RKO (cell line): ENCODE data around the gene HS3ST5.

Experiments
- DNase-seq: peaks from one replicate; pipeline ENCODE4 v3.0.0-alpha.2; 2016; ENCODE audit warnings: low spot score

Gene HS3ST5

DNA sequence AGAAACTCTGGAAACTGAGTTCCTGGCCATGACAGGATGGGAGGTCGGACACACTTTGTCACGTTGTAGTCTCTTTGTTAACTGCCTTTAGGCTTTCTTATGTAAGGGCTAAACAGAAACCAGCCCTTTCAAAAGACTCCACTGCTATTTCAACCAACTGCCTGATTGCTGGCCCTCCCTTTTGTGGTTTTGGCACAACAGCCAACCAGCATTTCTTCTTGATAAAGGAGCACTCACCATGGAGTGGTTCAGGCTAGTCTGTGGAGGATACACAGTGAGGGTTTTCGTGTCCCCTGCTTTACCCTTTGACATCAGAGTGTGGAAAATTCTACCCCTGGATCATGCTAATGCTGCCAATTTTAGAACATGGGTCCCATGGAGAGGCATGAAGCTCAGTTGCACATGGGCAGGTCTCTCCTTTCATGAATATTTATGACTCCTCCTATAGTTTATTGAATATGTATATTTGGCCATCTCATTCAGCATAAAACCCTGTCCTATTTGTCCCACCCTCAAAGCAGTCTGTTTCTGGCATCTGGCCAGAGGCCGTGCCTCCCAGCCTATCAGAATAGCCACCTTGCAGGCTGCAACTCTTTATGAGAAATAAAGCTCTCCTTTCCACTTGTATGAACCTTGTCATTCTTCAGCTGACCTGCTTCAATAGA, 148.3 kb downstream of the HS3ST5 start:
- DNase-seq = no peak

DNA sequence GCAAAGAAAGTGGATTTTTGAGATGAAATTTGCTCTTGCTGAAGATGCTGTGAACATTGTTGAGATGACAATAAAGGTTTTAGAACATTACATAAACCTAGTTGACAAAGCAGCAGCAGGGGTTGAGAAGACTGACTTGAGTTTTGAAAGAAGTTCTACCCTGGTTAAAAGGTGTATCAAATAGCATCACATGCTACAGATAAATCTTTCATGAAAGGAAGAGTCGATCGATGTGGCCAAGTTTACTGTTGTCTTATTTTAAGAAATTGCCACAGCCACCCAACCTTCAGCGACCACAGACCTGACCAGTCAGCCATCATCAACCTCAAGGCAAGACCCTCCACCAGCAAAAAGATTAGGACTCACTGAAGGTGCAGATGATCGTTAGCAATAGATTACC, 155.3 kb downstream of the HS3ST5 start:
- no peak for DNase-seq

DNA sequence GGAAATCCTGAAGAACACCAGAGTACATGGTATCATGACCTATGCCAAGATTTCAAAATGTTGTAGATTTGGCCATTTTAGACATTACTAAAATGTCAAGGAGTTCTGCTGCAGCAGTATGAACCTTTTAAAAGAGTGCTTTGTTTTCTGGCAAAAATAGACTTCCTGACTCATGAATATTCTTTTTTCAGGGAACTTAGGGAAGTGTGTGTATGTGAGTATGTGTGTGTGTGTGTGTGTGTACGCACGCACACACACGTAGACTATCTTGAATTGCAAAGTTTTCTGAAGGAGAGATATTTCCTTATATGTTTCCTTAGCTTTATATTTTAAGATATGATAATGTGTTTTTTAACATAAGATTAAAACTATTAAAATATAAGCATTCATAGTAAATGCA, 161.2 kb downstream of the HS3ST5 start:
- no peak for DNase-seq

GRCh38 chr6:114179411-114179810, 163.4 kb downstream of the HS3ST5 start:
- no peak for DNase-seq

DNA sequence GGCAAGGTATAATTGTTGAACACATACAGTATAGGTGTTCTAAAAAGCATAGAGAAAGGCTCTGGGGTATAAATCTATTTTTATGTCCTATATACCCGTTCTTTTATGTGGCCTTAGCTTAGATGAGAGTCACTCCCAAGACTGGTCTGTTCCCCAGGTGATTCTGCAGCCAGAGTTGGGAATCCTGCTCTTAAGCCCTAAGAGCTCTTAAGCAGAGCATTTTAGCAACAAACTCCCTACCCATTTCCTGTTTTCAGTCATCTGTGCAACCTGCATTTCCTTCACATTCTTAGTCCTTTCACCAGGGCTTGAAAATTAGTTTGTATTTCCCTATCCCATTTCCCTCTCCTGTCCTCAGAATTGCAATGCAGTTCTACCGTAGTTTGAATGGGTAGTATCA, 166.1 kb downstream of the HS3ST5 start:
- no peak for DNase-seq

GRCh38 chr6:114172576-114173260, 170.1 kb downstream of the HS3ST5 start:
- no peak for DNase-seq

DNA sequence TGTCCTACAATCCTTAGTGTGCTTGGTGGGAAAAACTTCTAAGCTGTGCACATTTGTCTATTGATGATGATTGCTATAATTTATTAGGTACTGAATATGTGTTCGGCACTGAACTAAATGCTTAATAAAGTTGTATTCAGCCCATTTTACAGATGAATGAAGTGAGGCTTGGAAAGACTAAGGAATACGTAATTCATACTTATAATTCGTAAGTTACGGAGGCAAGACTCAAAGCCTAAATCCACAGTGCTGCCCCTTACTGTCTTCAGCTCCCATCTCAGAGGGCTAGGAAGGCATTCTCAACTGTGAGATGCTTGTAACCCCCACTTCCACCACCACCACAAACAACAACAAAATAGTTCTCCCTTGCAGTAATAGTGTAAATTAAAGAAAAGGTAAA, 171.3 kb downstream of the HS3ST5 start:
- no peak for DNase-seq

- no peak for DNase-seq
These were observed 171.8 kb downstream of the HS3ST5 start for GRCh38 chr6:114170958-114171387.

DNA sequence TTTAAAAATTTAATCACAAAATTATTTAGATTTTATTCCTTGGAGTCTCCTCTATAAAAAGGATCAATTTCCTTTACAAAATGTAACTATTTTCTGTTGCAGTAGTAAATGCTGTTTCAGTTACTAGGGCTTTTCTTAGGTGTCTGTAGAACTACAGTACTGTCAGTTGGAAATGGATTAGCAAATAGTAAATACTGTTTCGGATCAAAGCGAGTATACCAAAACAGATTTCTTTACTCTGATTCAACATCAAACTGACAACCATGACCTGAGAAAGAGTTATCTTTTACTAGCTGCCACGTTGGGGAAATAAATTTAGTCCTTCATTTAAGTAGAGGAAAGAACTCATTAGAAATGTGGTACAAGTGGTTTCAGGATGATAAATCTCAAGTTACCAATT, 172.5 kb downstream of the HS3ST5 start:
- no peak for DNase-seq

DNA sequence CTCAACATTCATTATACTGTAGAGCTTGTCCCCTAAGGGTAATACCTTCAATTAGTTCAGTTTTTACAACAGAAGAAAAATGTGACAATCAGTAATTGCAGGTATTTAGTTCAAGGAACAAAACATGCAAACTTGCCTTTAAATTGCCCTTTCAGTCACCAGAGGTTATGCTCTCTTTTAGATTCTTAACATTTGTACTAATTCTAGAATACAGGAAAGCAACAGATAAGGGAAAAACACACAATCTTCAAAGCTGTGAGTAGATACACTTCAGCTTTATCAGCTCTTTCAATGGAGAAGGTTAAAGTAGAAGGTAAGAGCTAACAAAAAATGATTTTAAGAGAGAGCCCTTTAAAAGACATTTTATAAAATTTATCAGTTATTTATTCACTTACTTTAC, 173.1 kb downstream of the HS3ST5 start:
- no peak for DNase-seq

DNA sequence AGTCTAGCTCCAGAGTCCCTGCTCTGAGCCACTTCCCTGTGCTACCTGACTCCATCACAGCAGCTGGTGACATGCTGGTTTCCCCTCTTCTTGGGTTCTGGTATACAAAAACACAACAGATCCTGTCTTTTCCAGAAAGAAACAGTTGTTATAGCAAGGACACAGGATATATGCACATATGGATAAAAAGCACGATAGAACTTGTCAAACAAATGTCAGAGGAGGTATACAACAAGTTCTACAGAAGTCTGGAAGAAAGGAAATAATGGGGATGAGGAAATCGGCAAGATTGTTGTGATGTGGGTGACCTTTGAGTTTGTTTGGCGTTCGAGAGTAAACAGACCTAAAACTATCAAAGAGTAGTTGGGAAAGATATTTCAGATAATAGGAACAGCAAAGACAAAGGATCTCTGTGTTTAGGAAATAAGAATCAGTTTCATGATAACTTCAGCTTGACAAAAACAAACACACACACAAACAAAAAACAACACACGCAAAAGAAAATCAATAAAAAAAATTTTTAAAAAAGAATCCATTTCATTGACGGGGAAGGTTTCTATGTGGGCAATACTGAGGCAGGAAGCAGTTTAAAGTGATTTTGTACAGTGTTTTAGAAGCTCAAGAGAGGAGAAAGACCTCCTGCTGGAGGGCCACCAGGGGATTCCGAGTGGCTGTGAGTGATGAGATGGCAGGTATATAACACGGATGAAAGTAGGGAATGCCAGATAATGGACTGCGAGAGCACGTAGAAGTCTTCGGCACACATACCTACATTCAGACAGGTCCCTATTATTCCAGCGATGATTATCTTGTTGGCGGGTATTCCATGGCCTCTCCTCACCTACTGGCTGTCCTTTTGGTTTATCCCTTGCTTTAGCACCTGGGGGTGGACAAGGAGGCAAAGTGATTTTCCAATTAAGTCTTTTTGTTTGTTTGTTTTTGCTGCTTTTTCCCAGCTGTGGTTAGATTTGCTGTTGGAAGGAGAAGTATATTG, 174.9 kb downstream of the HS3ST5 start:
- DNase-seq = no peak

DNA sequence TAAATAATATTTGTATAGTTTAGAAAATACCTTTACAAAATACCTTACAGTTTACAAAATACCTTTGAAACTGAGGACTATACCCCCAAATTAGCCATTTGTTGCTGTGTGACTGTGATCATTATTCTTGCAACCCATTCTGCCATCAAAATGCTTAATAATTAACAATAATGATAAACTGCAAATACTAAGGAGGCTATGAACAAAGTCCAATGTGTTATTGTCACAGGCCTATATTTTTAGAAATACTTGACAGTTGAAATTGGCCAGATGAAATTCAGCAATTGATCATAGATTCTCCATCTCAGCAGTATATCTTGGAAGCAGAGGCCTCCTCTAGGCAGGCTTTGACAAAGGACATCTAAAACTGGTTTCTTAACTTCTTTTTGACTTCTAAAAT, 178.6 kb downstream of the HS3ST5 start:
- DNase-seq = no peak

DNA sequence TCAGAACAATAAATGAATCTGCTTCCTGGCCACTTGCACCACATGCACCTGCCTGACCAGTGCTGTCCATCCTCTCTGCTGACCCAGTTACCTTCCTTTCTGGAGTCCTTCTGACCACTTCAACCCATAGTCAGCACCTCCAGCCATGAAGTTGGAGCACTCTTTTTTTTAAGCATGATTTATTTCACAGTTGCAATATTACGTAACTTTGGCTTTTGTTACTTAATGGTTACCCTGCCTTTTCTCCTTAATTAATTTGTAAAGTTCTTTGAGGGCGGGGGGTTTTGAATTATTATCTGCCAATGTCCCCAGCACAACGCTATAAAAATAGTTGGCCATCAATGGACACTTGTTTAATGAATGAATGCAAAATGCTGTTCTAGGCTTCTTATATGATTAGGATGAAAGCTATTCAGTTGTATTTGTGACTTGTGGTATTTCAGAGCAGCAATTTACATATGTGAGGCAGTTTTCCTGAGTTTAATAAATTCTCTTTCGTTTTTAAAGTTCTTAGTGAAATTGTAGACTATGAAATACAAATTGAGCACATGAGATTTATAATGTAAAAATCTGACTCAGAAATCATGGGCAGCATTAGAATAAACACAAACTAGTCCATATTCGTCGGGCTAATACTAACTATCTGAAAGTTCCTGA, 180.0 kb downstream of the HS3ST5 start:
- no peak for DNase-seq

- DNase-seq = no peak
These were observed 181.9 kb downstream of the HS3ST5 start for GRCh38 chr6:114160881-114161280.

DNA sequence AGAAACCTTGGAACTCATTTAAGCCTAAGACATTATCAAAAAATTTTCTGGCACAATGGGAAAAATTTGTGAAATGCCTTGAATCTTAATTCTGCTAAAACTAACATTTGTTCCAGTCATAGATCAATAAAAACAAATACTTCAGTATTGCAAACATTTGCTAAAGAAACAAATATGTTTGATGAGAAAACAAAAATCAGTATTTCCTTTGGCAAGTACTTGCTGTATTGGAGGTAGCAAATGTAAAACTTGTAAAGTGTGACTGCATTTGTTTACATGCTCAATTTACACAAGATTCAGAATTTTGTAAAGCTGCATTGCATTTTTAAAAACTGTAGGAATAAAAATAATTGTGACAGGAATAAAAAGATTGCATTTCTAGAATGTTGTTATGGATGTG, 183.1 kb downstream of the HS3ST5 start:
- no peak for DNase-seq

DNA sequence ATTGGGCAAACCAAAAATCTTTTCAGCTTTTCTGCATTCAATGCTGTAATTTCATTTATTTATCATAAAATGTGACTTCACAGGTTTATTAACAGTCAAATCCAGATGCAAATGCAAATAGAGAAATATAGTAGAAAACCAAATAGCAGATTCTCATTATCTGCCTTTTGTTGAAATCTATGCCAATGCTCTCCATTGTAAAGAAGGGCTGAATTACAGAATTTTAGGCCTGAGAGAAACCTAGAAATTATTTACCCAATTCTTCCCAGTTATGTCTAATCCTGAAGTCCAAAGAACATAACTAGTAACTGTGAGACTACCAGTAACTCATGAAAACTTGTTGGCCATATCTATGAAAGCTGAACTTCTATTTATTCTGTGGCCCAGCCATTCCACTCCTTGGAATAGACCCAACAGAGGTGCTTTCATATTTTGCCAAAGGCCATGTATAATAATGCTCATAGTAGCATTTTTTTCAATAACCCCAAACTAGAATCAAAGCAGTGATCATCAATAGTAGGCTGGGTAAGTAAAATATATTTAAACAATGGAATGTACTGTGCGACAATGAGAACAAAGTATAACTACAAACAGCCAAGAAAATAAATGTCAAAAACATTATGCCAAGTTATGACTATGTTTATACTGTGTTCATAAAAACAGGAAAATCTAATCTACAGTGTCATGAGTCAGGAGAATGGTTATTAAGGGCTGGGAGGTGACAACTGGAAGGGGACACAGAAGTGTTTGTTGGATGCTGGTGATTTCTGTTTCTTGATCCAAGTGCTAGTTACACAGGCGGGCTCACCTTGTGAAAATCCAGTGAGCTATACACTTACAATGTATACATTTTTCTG, 183.8 kb downstream of the HS3ST5 start:
- no peak for DNase-seq

- no peak for DNase-seq
These were observed 184.4 kb downstream of the HS3ST5 start for GRCh38 chr6:114158411-114158810.

- no peak for DNase-seq
These were observed 185.0 kb downstream of the HS3ST5 start for GRCh38 chr6:114157848-114158247.

DNA sequence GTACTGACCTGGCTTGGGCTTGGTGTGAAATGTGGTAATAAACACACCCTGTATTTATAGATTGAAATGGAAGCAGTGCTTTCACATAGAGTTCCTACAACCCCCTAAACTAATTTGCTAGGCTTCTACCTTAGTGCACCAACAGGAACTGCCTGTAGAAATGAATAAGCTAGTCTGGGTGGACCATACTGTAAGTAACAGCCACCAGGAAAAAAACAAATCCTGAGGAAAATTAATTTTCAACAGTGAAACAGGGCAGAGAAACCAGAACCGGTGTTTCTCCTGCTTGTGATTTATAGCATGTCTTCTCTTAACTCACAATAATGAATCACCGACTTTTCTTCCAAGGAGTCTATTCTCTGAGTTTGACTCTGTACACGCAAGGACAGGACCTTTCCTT, 187.1 kb downstream of the HS3ST5 start:
- DNase-seq = no peak

DNA sequence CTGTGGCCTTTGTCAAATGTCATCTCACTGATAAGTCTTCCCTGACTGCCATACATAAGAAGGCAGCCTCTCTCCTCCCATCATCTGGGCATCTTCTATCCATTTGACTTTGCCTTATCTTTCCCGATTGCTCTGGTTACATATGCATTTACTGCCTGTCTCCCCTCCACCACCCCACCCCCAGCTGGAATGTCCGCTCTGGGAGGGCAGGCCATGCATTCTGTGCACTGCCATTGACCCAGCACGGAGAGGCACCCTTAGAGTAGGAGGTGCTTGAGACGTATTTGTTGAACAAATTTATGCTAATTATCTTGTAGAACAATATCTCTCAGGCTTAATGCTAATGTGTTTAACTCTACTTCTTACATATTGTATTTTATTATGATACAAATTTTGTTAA, 188.0 kb downstream of the HS3ST5 start:
- DNase-seq = no peak

GRCh38 chr6:114153448-114153847, 189.4 kb downstream of the HS3ST5 start:
- no peak for DNase-seq
